GM12891 (cell line): ENCODE data around the gene CHRNA3.

Source experiments
- PAX5 ChIP-seq: IDR thresholded peaks from 2 replicates; pipeline ENCODE4 v1.6.1; 2011; ENCODE audit warnings: low read length, moderate library complexity, mild to moderate bottlenecking; ENCODE audit not compliant: insufficient read depth, severe bottlenecking
- POLR2A ChIP-seq: IDR thresholded peaks from 2 replicates; pipeline ENCODE4 v1.6.1; 2011; ENCODE audit warnings: low read depth, low read length, control low read depth
- POLR2AphosphoS5 ChIP-seq: IDR thresholded peaks from 2 replicates; pipeline ENCODE4 v1.6.1; 2011; ENCODE audit warnings: low read depth, low read length, control low read depth
- POU2F2 ChIP-seq: IDR thresholded peaks from 2 replicates; pipeline ENCODE4 v1.6.1; 2011; ENCODE audit warnings: low read depth, mild to moderate bottlenecking, control low read depth, low read length, moderate library complexity
- SPI1 ChIP-seq: IDR thresholded peaks from 2 replicates; pipeline ENCODE4 v1.6.1; 2011; ENCODE audit warnings: low read depth, low read length, control low read depth
- TAF1 ChIP-seq: IDR thresholded peaks from 2 replicates; pipeline ENCODE4 v1.6.1; 2011; ENCODE audit warnings: low read depth, low read length, control low read depth

DNA sequence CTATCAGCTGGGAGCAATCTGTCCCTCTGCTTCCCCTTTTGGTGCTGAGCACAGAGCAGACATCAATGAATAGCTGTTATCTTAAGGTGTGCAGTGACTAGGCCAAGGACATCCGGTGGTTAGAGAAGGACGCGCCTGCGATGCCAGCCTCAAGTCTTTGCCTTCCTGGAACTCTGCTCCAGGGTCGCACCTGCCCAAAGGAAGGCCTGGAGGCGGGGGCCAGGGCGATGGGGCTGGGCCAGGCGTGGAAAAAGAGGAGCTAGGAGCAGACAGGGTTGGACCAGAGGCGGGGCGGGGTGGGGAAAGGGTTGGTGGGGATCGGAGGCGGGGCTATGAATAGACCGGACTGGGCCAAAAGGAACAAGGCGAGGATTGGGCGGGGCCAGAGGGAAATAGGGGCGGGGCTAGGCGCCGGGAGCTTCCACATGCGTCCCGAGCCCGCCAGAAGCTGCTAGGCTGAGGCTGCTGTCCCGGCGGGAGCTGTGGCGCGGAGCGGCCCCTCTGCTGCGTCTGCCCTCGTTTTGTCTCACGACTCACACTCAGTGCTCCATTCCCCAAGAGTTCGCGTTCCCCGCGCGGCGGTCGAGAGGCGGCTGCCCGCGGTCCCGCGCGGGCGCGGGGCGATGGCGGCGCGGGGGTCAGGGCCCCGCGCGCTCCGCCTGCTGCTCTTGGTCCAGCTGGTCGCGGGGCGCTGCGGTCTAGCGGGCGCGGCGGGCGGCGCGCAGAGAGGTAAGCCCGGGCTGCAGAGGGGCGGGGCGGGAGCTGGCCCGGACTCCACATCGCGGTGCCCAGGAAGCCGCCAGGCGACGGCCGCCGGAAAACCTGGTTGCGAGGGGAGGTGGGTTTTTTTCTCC is 55.5 kb downstream of the CHRNA3 start, which contains the start of gene CHRNA5:
- TF ChIP-seq POLR2A (no peak), SPI1 (no peak), TAF1 (no peak), POLR2AphosphoS5 (no peak), POU2F2 (no peak), PAX5 (no peak)
